Endothelial cell of umbilical vein (primary cell): ENCODE results near the gene CAMKMT. TPM values are rescaled to one million over a fixed set of nuclear protein-coding genes. Genes with fewer than 3 reads are reported as not detected.

Experiments used
- BruUV-seq: library from RNA; stranded (reverse); fragments of 400-500 nt; replicated peaks from 2 replicates; lab custom pipeline; 2021; lab: Mats Ljungman, UMichigan
- CTCF ChIA-PET: fragments of 300-600, 350-600 bp; sonication (Branson Sonifier 250); formaldehyde crosslinking; loops from one replicate; lab custom pipeline; 2021; ENCODE audit warnings: antibody characterized with exemption, inconsistent platforms; lab: Charles Lee
- POLR2A ChIA-PET: fragments of 300-600, 350-600 bp; sonication (Branson Sonifier 250); formaldehyde crosslinking; loops from one replicate; lab custom pipeline; 2021; ENCODE audit warnings: antibody characterized with exemption, inconsistent platforms; lab: Charles Lee
- DNase-seq: peaks from one replicate; pipeline ENCODE4 v3.0.0-alpha.2; 2011; ENCODE audit warnings: low read depth, low spot score
- FAIRE-seq: peaks from 2 replicates; lab custom pipeline; 2011; peaks lifted over from hg19 to GRCh38; lab: Jason Lieb, UNC
- H2AFZ ChIP-seq: 2 replicates; pipeline ENCODE4 v1.6.0; 2012; ENCODE audit warnings: low read depth, low read length, control low read depth, inconsistent platforms
- H3K27ac ChIP-seq: 2 replicates; pipeline ENCODE4 v1.5.1; 2011; ENCODE audit warnings: low read depth, mild to moderate bottlenecking, control low read depth, low read length, moderate library complexity; ENCODE audit not compliant: insufficient read depth
- H3K27me3 ChIP-seq, 2 experiments: 2 replicates each; pipeline versions ENCODE4 v1.6.0 to v1.6.1; 2011; ENCODE audit warnings: low read length in 2 of 2, mixed read lengths in 1 of 2; ENCODE audit not compliant: control insufficient read depth in 2 of 2, insufficient read depth in 2 of 2
- H3K36me3 ChIP-seq, 2 experiments: 2 replicates in 1 of 2; 3 replicates in 1 of 2; pipeline ENCODE4 v1.5.1; 2011; ENCODE audit warnings: low read length in 2 of 2, mild to moderate bottlenecking in 1 of 2, moderate library complexity in 1 of 2; ENCODE audit not compliant: control insufficient read depth in 2 of 2, insufficient read depth in 2 of 2; ENCODE audit errors: extremely low read depth in 1 of 2
- H3K4me1 ChIP-seq: 3 replicates; pipeline ENCODE4 v1.5.1; 2011; ENCODE audit warnings: mild to moderate bottlenecking, low read length; ENCODE audit not compliant: control insufficient read depth, insufficient read depth; ENCODE audit errors: extremely low read depth
- H3K4me2 ChIP-seq: 2 replicates; pipeline ENCODE4 v1.6.1; 2011; ENCODE audit warnings: low read length, control low read depth, mixed read lengths; ENCODE audit not compliant: insufficient read depth
- H3K4me3 ChIP-seq, 3 experiments: fragments of 200-600 bp in 1 of 3; sonication (generic), shearing (Covaris generic) in 1 of 3; replicated peaks in 1 of 3; 2 replicates each; pipeline ENCODE4 v1.5.1; 2011 to 2016; ENCODE audit warnings: control low read depth in 3 of 3, low read length in 3 of 3, mild to moderate bottlenecking in 2 of 3, inconsistent platforms in 1 of 3, low read depth in 1 of 3, moderate library complexity in 1 of 3; ENCODE audit not compliant: insufficient read depth in 1 of 3
- H3K79me2 ChIP-seq: 2 replicates; pipeline ENCODE4 v1.6.0; 2012; ENCODE audit warnings: low read length, inconsistent platforms; ENCODE audit not compliant: control insufficient read depth, insufficient read depth
- H3K9ac ChIP-seq: replicated peaks from 2 replicates; pipeline ENCODE3; 2011; ENCODE audit warnings: low read length, control low read depth; ENCODE audit not compliant: insufficient read depth; ENCODE audit errors: extremely low read depth
- H3K9me1 ChIP-seq: replicated peaks from 3 replicates; pipeline ENCODE4 v1.6.0; 2011; ENCODE audit warnings: mild to moderate bottlenecking, low read length; ENCODE audit not compliant: control insufficient read depth, insufficient read depth; ENCODE audit errors: extremely low read depth
- H3K9me3 ChIP-seq: replicated peaks from 2 replicates; pipeline ENCODE4 v1.5.1; 2012; ENCODE audit warnings: low read length, inconsistent platforms; ENCODE audit not compliant: control insufficient read depth, insufficient read depth
- H4K20me1 ChIP-seq: replicated peaks from 2 replicates; pipeline ENCODE3; 2011; ENCODE audit warnings: mild to moderate bottlenecking, low read length; ENCODE audit not compliant: control insufficient read depth, insufficient read depth; ENCODE audit errors: extremely low read depth
- EZH2 ChIP-seq: IDR thresholded peaks from 2 replicates; pipeline ENCODE4 v1.6.1; 2012; ENCODE audit warnings: borderline replicate concordance, low read depth, mild to moderate bottlenecking, moderate library complexity, low read length, inconsistent platforms; ENCODE audit not compliant: severe bottlenecking
- FOS ChIP-seq: IDR thresholded peaks from 2 replicates; pipeline ENCODE4 v1.6.1; 2011; ENCODE audit warnings: mild to moderate bottlenecking, low read length, moderate library complexity, borderline replicate concordance; ENCODE audit not compliant: insufficient read depth
- GATA2 ChIP-seq: IDR thresholded peaks from 2 replicates; pipeline ENCODE4 v1.7.0; 2011; ENCODE audit warnings: low read depth, mild to moderate bottlenecking, moderate library complexity, mixed read lengths, low read length; ENCODE audit not compliant: insufficient read length, insufficient read depth
- JUN ChIP-seq: IDR thresholded peaks from 2 replicates; pipeline ENCODE4 v1.6.1; 2011; ENCODE audit warnings: borderline replicate concordance, low read depth; ENCODE audit not compliant: insufficient read length, insufficient read depth
- MYC ChIP-seq: IDR thresholded peaks from one replicate; pipeline ENCODE4 v1.6.1; 2011; ENCODE audit warnings: mild to moderate bottlenecking, low read depth, low read length
- POLR2A ChIP-seq: IDR thresholded peaks from 2 replicates; pipeline ENCODE4 v1.6.1; 2012; ENCODE audit warnings: low read depth, mild to moderate bottlenecking, control low read depth, low read length
- POLR2AphosphoS5 ChIP-seq: IDR thresholded peaks from 2 replicates; pipeline ENCODE4 v1.6.1; 2012; ENCODE audit warnings: low read depth, mild to moderate bottlenecking, control low read depth, low read length, moderate library complexity; ENCODE audit not compliant: insufficient read depth
- dilution Hi-C: fragments of 300-500 bp; cut with MboI; formaldehyde crosslinking; loops from one replicate; pipeline ENCODE4 v1.15.0; 2019; ENCODE audit warnings: low sequenced_read_pairs; ENCODE audit not compliant: extremely low pct_ligation_motif_present
- intact Hi-C: fragments of 100-400 bp; cut with micrococcal nuclease; formaldehyde crosslinking; loops from one replicate; pipeline ENCODE4 v1.10.0; 2022
- polyA plus RNA-seq, 4 experiments: library from polyadenylated mRNA; depleted of rRNA in 3 of 4; stranded (reverse) in 3 of 4; unstranded in 1 of 4; fragments of >200 nt; gene quantifications; 2 replicates each; pipeline versions ENCODE4 v1.2.1 to v1.2.3, GENCODE V29; 2011 to 2012; ENCODE audit warnings: missing spikeins in 1 of 4
- total RNA-seq: library from RNA; stranded (reverse); gene quantifications from 2 replicates; pipeline ENCODE4 v1.2.3, GENCODE V29; 2021
- TF ChIP-seq, protein P1 (sequence below): IDR thresholded peaks from 2 replicates; pipeline ENCODE4 v1.6.1; 2011; ENCODE audit not compliant: insufficient read depth, insufficient read length
- TF ChIP-seq, protein P2 (sequence below), 2 donors: IDR thresholded peaks; 1 replicate in 1 of 2; 2 replicates in 1 of 2; pipeline ENCODE4 v1.5.1; 2011; ENCODE audit warnings: low read length in 2 of 2, mild to moderate bottlenecking in 2 of 2, moderate library complexity in 2 of 2, control low read depth in 1 of 2, inconsistent platforms in 1 of 2, low read depth in 1 of 2; ENCODE audit not compliant: insufficient read depth in 1 of 2; ENCODE audit errors: extremely low read depth in 1 of 2

The CAMKMT gene
- total and polyA plus RNA-seq, 2 donors (not counting 3 experiments of a cell fraction or from before 2014, with no cell fraction given) = 4.1 to 10.7 TPM

DNA sequence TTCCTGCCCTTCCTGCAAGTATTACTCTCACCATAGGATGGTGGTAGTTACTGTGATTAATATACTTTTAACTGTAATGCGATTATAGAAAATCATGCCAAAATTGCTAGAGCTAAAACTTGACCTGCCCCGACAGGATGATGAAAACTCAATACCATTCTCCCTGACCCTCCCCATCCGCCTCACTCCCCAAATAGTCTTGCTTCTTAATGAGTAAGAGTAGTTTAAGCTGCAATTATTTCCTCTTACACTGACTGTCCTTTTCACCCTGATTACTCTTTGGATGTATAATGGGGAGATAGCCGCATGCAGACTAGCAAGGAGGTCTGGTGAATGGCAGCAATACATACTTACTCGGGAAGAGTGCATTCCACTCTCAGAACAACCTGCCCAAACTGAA, 310.2 kb downstream of the CAMKMT start:
- H3K9ac ChIP-seq = no peak overlapping the region
- H3K4me2 ChIP-seq = no peak overlapping the region
- H2AFZ ChIP-seq = no peak overlapping the region
- no peaks in the 10 kb centered on the region for H3K9me3 ChIP-seq
- no peak overlapping the region for H3K27ac ChIP-seq
- no TSS peak for BruUV-seq
- H3K4me1 ChIP-seq = no peaks in the 10 kb centered on the region
- H3K79me2 ChIP-seq = no peaks in the 10 kb centered on the region
- intact Hi-C loops = no loop called here
- TF ChIP-seq MYC (no peak), JUN (no peak), GATA2 (no peak), POLR2A (no peak), FOS (no peak), POLR2AphosphoS5 (no peak), EZH2 (no peak)
- TF ChIP-seq, protein P1, sequence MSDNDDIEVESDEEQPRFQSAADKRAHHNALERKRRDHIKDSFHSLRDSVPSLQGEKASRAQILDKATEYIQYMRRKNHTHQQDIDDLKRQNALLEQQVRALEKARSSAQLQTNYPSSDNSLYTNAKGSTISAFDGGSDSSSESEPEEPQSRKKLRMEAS = no peak
- TF ChIP-seq, protein P2, sequence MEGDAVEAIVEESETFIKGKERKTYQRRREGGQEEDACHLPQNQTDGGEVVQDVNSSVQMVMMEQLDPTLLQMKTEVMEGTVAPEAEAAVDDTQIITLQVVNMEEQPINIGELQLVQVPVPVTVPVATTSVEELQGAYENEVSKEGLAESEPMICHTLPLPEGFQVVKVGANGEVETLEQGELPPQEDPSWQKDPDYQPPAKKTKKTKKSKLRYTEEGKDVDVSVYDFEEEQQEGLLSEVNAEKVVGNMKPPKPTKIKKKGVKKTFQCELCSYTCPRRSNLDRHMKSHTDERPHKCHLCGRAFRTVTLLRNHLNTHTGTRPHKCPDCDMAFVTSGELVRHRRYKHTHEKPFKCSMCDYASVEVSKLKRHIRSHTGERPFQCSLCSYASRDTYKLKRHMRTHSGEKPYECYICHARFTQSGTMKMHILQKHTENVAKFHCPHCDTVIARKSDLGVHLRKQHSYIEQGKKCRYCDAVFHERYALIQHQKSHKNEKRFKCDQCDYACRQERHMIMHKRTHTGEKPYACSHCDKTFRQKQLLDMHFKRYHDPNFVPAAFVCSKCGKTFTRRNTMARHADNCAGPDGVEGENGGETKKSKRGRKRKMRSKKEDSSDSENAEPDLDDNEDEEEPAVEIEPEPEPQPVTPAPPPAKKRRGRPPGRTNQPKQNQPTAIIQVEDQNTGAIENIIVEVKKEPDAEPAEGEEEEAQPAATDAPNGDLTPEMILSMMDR (IDR thresholded peaks at IDR 0.05; ENCODE audit: extremely low read depth in 1 of 2, insufficient read depth in 1 of 2, low read depth in 1 of 2, low read length in 2 of 2) = no peak
- H3K27me3 ChIP-seq = no peaks in the 10 kb centered on the region
- dilution Hi-C loops = no loop called here
- ChIA-PET POLR2A (no interaction called here), CTCF (interaction anchor here (1.2 to 4.6 kb wide), 2 partner anchors 37 to 193 kb away, joined by 3 to 21 read pairs; no protein-coding TSS in a partner anchor)
- DNase-seq (no peak), FAIRE-seq (no peak)
- no peaks in the 10 kb centered on the region for H4K20me1 ChIP-seq
- no peaks in the 10 kb centered on the region for H3K9me1 ChIP-seq
- H3K36me3 ChIP-seq = no peaks in the 10 kb centered on the region
- no peak overlapping the region for H3K4me3 ChIP-seq
